GM23338 (cell line): ENCODE measurements around the gene RPS21. TPM values are rescaled to one million over a fixed set of nuclear protein-coding genes. Genes with fewer than 3 reads are reported as not detected.

Experiments
- ATAC-seq: fragments of 200-7000 bp; cut with Tn5 transposase; 3 replicates; pipeline ENCODE4 v1.9.1; 2020
- DNase-seq: peaks from one replicate; pipeline ENCODE4 v3.0.0-alpha.2; 2015; ENCODE audit warnings: low spot score
- H2AFZ ChIP-seq: fragments of 200-600 bp; sonication (generic); 2 replicates; pipeline ENCODE4 v1.8.0; 2016; ENCODE audit warnings: antibody characterized with exemption, mild to moderate bottlenecking, moderate library complexity
- H3F3A ChIP-seq: fragments of 200-600 bp; sonication (generic); replicated peaks from 2 replicates; pipeline ENCODE4 v1.8.0; 2017; ENCODE audit warnings: antibody characterized with exemption, mixed run types, low read depth
- H3K27ac ChIP-seq: fragments of 200-600 bp; sonication (generic); 2 replicates; pipeline ENCODE4 v1.6.1; 2016; ENCODE audit warnings: low read depth
- H3K27me3 ChIP-seq: fragments of 200-600 bp; sonication (generic); 2 replicates; pipeline ENCODE4 v1.8.0; 2016; ENCODE audit warnings: mild to moderate bottlenecking, mixed run types, moderate library complexity; ENCODE audit not compliant: insufficient read depth
- H3K36me3 ChIP-seq: fragments of 200-600 bp; sonication (generic); 2 replicates; pipeline ENCODE4 v1.8.0; 2016; ENCODE audit warnings: mild to moderate bottlenecking; ENCODE audit not compliant: insufficient read depth
- H3K4me1 ChIP-seq: fragments of 200-600 bp; sonication (generic); 2 replicates; pipeline ENCODE4 v1.8.0; 2016; ENCODE audit warnings: mild to moderate bottlenecking, moderate library complexity; ENCODE audit not compliant: insufficient read depth
- H3K4me2 ChIP-seq: fragments of 200-600 bp; sonication (generic); 2 replicates; pipeline ENCODE4 v1.7.1; 2017; ENCODE audit warnings: mixed run types
- H3K4me3 ChIP-seq: fragments of 200-600 bp; sonication (generic); 2 replicates; pipeline ENCODE4 v1.6.1; 2016; ENCODE audit warnings: mixed run types
- H3K79me2 ChIP-seq: fragments of 200-600 bp; sonication (generic); replicated peaks from 2 replicates; pipeline ENCODE4 v1.8.0; 2017; ENCODE audit warnings: mild to moderate bottlenecking; ENCODE audit not compliant: insufficient read depth
- H3K9me2 ChIP-seq: fragments of 200-600 bp; sonication (generic); 2 replicates; pipeline ENCODE4 v1.8.0; 2017; ENCODE audit not compliant: insufficient read depth
- H4K20me1 ChIP-seq: fragments of 200-600 bp; sonication (generic); replicated peaks from 2 replicates; pipeline ENCODE4 v1.8.0; 2017; ENCODE audit warnings: mild to moderate bottlenecking; ENCODE audit not compliant: insufficient read depth
- H3K27ac Mint-ChIP-seq: 2 replicates; pipeline ENCODE4 v1.8.0; 2020; ENCODE audit warnings: inconsistent platforms, mild to moderate bottlenecking, moderate library complexity, mixed read lengths
- H3K27me3 Mint-ChIP-seq: 3 replicates; pipeline ENCODE4 v1.8.0; 2022; ENCODE audit warnings: low read depth, mild to moderate bottlenecking, moderate library complexity, mixed read lengths, inconsistent platforms; ENCODE audit not compliant: insufficient read depth, poor library complexity
- H3K36me3 Mint-ChIP-seq: 3 replicates; pipeline ENCODE4 v1.8.0; 2021; ENCODE audit warnings: low read depth, mild to moderate bottlenecking, inconsistent platforms, moderate library complexity, mixed read lengths
- H3K4me1 Mint-ChIP-seq: 3 replicates; pipeline ENCODE4 v1.8.0; 2020; ENCODE audit warnings: mild to moderate bottlenecking, inconsistent platforms, mixed read lengths
- H3K4me3 Mint-ChIP-seq: 3 replicates; pipeline ENCODE4 v1.8.0; 2021; ENCODE audit warnings: moderate library complexity, mild to moderate bottlenecking, inconsistent platforms, mixed read lengths
- H3K9me3 Mint-ChIP-seq: 3 replicates; pipeline ENCODE4 v1.8.0; 2020; ENCODE audit warnings: moderate library complexity, mild to moderate bottlenecking, inconsistent platforms, mixed read lengths
- EZH2 ChIP-seq: fragments of 200-600 bp; sonication (generic); IDR thresholded peaks from one replicate; pipeline ENCODE4 v1.8.0; 2017; ENCODE audit warnings: antibody characterized with exemption, mild to moderate bottlenecking, low read depth; ENCODE audit not compliant: unreplicated experiment
- EZH2phosphoT487 ChIP-seq: fragments of 200-600 bp; sonication (generic); IDR thresholded peaks from one replicate; pipeline ENCODE4 v1.8.1; 2018; ENCODE audit warnings: antibody characterized with exemption; ENCODE audit not compliant: unreplicated experiment
- JUNB ChIP-seq: IDR thresholded peaks from one replicate; pipeline ENCODE4 v1.6.1; 2016; ENCODE audit warnings: antibody characterized with exemption; ENCODE audit not compliant: unreplicated experiment
- NANOG ChIP-seq: IDR thresholded peaks from 2 replicates; pipeline ENCODE4 v1.6.1; 2016; ENCODE audit warnings: antibody characterized with exemption, borderline replicate concordance
- POLR2AphosphoS5 ChIP-seq: IDR thresholded peaks from 2 replicates; pipeline ENCODE4 v1.6.1; 2016; ENCODE audit warnings: antibody characterized with exemption, low read depth
- STAT1 ChIP-seq: IDR thresholded peaks from one replicate; pipeline ENCODE4 v1.6.1; 2016; ENCODE audit warnings: antibody characterized with exemption; ENCODE audit not compliant: unreplicated experiment
- ZNF114 ChIP-seq: fragments of 250-450 bp; sonication (Bioruptor Pico); IDR thresholded peaks from 2 replicates; pipeline ENCODE4 v1.5.0; 2020; ENCODE audit warnings: mild to moderate bottlenecking, moderate library complexity
- ZNF331 ChIP-seq: fragments of 250-450 bp; sonication (Bioruptor Pico); IDR thresholded peaks from 2 replicates; pipeline ENCODE4 v1.5.0; 2020; ENCODE audit warnings: low read depth, mild to moderate bottlenecking, moderate library complexity
- polyA plus RNA-seq: library from polyadenylated mRNA; unstranded; fragments of >200 nt; fragmentation: Nextera tagmentation; extraction: Ambion mirVana; gene quantifications from 2 replicates; pipeline ENCODE4 v1.2.1, GENCODE V29; 2016
- total RNA-seq: library from RNA; depleted of rRNA; stranded (reverse); fragments of >200 nt; shearing (Covaris generic); gene quantifications from 2 replicates; pipeline ENCODE4 v1.2.3, GENCODE V29; 2014
- TF ChIP-seq, protein P1 (sequence below): IDR thresholded peaks from 2 replicates; pipeline ENCODE4 v1.6.1; 2016; ENCODE audit warnings: antibody characterized with exemption
- TF ChIP-seq, protein P2 (sequence below): IDR thresholded peaks from one replicate; pipeline ENCODE4 v1.6.1; 2018; ENCODE audit warnings: antibody characterized with exemption; ENCODE audit not compliant: unreplicated experiment
- TF ChIP-seq, protein P3 (sequence below): fragments of 250-450 bp; sonication (Bioruptor Pico); IDR thresholded peaks from 2 replicates; pipeline ENCODE4 v1.5.0; 2020; ENCODE audit warnings: mild to moderate bottlenecking, moderate library complexity
- TF ChIP-seq, protein P4 (sequence below), 2 experiments: fragments of 200-600 bp in 1 of 2; sonication (generic) in 1 of 2; conservative IDR thresholded peaks; 2 replicates each; pipeline versions ENCODE4 v1.5.1 to v1.6.1; 2016 to 2017; ENCODE audit warnings: antibody characterized with exemption in 2 of 2, low read depth in 2 of 2, mild to moderate bottlenecking in 2 of 2, moderate library complexity in 1 of 2

The RPS21 gene
- total and polyA plus RNA-seq, 2 experiments from 2014 or later: 759 to 2,298 TPM

DNA sequence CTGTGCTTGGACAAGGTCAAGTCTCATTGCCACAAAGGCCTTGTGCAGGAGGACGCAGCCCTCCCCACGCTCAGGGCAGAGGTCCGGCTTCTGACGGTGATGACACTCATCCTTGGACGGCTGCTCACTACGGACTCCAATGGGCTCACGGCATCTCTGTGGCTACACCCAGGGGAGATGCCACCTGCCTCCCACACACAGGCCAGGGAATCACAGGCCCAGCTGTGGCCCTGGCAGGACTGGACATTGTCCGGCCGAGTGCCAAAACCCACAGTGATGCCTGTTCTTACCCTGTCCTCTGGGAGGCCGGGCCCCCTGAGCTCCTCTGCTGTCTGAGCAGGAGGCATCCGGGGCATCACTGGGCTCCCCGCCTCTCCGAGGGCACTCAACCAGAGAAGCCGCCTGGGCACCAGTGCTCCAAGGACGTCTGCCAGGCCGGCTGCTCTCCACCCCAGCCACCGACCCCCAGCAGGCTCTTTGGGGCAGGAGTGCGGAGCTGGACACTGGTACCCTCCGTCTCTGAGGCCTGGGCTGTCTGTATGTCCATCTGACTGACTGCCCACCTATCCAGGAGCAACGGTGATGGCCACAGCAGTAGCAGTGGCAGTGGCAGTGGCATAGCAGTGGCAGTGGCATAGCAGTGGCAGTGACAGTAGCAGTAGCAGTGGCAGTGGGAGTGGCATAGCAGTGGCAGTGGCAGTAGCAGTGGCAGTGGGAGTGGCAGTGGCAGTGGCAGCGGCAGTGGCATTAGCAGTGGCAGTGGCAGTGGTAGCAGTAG is 38.6 kb downstream of the RPS21 start:
- H3K9me3 Mint-ChIP-seq: no peaks in the 10 kb centered on the region
- H2AFZ ChIP-seq: no peak overlapping the region
- H4K20me1 ChIP-seq: no peaks in the 10 kb centered on the region
- no peak overlapping the region for H3K4me3 ChIP-seq
- H3K27ac Mint-ChIP-seq: no peak overlapping the region
- H3K4me1 ChIP-seq: peaks cover 16% of the 10 kb centered on the region
- no peak overlapping the region for H3K4me3 Mint-ChIP-seq
- H3K9me2 ChIP-seq: no peaks in the 10 kb centered on the region
- no peaks in the 10 kb centered on the region for H3K27me3 ChIP-seq
- H3F3A ChIP-seq: peaks cover 12% of the 10 kb centered on the region
- DNase-seq (no peak), ATAC-seq (no peak)
- H3K27ac ChIP-seq: no peak overlapping the region
- no peaks in the 10 kb centered on the region for H3K36me3 ChIP-seq
- no peaks in the 10 kb centered on the region for H3K36me3 Mint-ChIP-seq
- peaks cover 38% of the 10 kb centered on the region for H3K4me1 Mint-ChIP-seq
- no peak overlapping the region for H3K4me2 ChIP-seq
- H3K27me3 Mint-ChIP-seq: peaks cover 8% of the 10 kb centered on the region
- no peaks in the 10 kb centered on the region for H3K79me2 ChIP-seq
- TF ChIP-seq, protein P1, sequence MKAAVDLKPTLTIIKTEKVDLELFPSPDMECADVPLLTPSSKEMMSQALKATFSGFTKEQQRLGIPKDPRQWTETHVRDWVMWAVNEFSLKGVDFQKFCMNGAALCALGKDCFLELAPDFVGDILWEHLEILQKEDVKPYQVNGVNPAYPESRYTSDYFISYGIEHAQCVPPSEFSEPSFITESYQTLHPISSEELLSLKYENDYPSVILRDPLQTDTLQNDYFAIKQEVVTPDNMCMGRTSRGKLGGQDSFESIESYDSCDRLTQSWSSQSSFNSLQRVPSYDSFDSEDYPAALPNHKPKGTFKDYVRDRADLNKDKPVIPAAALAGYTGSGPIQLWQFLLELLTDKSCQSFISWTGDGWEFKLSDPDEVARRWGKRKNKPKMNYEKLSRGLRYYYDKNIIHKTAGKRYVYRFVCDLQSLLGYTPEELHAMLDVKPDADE: no peak
- TF ChIP-seq STAT1 (no peak), ZNF114 (no peak), ZNF331 (CRISPR knock-in tag) (no peak), POLR2AphosphoS5 (no peak), JUNB (no peak), EZH2 (no peak), EZH2phosphoT487 (no peak), NANOG (no peak)
- TF ChIP-seq, protein P2, sequence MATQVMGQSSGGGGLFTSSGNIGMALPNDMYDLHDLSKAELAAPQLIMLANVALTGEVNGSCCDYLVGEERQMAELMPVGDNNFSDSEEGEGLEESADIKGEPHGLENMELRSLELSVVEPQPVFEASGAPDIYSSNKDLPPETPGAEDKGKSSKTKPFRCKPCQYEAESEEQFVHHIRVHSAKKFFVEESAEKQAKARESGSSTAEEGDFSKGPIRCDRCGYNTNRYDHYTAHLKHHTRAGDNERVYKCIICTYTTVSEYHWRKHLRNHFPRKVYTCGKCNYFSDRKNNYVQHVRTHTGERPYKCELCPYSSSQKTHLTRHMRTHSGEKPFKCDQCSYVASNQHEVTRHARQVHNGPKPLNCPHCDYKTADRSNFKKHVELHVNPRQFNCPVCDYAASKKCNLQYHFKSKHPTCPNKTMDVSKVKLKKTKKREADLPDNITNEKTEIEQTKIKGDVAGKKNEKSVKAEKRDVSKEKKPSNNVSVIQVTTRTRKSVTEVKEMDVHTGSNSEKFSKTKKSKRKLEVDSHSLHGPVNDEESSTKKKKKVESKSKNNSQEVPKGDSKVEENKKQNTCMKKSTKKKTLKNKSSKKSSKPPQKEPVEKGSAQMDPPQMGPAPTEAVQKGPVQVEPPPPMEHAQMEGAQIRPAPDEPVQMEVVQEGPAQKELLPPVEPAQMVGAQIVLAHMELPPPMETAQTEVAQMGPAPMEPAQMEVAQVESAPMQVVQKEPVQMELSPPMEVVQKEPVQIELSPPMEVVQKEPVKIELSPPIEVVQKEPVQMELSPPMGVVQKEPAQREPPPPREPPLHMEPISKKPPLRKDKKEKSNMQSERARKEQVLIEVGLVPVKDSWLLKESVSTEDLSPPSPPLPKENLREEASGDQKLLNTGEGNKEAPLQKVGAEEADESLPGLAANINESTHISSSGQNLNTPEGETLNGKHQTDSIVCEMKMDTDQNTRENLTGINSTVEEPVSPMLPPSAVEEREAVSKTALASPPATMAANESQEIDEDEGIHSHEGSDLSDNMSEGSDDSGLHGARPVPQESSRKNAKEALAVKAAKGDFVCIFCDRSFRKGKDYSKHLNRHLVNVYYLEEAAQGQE: no peak
- TF ChIP-seq, protein P3, sequence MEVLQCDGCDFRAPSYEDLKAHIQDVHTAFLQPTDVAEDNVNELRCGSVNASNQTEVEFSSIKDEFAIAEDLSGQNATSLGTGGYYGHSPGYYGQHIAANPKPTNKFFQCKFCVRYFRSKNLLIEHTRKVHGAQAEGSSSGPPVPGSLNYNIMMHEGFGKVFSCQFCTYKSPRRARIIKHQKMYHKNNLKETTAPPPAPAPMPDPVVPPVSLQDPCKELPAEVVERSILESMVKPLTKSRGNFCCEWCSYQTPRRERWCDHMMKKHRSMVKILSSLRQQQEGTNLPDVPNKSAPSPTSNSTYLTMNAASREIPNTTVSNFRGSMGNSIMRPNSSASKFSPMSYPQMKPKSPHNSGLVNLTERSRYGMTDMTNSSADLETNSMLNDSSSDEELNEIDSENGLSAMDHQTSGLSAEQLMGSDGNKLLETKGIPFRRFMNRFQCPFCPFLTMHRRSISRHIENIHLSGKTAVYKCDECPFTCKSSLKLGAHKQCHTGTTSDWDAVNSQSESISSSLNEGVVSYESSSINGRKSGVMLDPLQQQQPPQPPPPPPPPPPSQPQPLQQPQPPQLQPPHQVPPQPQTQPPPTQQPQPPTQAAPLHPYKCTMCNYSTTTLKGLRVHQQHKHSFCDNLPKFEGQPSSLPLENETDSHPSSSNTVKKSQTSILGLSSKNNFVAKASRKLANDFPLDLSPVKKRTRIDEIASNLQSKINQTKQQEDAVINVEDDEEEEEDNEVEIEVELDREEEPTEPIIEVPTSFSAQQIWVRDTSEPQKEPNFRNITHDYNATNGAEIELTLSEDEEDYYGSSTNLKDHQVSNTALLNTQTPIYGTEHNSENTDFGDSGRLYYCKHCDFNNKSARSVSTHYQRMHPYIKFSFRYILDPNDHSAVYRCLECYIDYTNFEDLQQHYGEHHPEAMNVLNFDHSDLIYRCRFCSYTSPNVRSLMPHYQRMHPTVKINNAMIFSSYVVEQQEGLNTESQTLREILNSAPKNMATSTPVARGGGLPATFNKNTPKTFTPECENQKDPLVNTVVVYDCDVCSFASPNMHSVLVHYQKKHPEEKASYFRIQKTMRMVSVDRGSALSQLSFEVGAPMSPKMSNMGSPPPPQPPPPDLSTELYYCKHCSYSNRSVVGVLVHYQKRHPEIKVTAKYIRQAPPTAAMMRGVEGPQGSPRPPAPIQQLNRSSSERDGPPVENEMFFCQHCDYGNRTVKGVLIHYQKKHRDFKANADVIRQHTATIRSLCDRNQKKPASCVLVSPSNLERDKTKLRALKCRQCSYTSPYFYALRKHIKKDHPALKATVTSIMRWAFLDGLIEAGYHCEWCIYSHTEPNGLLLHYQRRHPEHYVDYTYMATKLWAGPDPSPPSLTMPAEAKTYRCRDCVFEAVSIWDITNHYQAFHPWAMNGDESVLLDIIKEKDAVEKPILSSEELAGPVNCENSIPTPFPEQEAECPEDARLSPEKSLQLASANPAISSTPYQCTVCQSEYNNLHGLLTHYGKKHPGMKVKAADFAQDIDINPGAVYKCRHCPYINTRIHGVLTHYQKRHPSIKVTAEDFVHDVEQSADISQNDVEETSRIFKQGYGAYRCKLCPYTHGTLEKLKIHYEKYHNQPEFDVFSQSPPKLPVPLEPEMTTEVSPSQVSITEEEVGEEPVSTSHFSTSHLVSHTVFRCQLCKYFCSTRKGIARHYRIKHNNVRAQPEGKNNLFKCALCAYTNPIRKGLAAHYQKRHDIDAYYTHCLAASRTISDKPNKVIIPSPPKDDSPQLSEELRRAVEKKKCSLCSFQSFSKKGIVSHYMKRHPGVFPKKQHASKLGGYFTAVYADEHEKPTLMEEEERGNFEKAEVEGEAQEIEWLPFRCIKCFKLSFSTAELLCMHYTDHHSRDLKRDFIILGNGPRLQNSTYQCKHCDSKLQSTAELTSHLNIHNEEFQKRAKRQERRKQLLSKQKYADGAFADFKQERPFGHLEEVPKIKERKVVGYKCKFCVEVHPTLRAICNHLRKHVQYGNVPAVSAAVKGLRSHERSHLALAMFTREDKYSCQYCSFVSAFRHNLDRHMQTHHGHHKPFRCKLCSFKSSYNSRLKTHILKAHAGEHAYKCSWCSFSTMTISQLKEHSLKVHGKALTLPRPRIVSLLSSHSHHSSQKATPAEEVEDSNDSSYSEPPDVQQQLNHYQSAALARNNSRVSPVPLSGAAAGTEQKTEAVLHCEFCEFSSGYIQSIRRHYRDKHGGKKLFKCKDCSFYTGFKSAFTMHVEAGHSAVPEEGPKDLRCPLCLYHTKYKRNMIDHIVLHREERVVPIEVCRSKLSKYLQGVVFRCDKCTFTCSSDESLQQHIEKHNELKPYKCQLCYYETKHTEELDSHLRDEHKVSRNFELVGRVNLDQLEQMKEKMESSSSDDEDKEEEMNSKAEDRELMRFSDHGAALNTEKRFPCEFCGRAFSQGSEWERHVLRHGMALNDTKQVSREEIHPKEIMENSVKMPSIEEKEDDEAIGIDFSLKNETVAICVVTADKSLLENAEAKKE (CRISPR knock-in tag): no peak
- TF ChIP-seq, protein P4, sequence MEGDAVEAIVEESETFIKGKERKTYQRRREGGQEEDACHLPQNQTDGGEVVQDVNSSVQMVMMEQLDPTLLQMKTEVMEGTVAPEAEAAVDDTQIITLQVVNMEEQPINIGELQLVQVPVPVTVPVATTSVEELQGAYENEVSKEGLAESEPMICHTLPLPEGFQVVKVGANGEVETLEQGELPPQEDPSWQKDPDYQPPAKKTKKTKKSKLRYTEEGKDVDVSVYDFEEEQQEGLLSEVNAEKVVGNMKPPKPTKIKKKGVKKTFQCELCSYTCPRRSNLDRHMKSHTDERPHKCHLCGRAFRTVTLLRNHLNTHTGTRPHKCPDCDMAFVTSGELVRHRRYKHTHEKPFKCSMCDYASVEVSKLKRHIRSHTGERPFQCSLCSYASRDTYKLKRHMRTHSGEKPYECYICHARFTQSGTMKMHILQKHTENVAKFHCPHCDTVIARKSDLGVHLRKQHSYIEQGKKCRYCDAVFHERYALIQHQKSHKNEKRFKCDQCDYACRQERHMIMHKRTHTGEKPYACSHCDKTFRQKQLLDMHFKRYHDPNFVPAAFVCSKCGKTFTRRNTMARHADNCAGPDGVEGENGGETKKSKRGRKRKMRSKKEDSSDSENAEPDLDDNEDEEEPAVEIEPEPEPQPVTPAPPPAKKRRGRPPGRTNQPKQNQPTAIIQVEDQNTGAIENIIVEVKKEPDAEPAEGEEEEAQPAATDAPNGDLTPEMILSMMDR (conservative IDR thresholded peaks at IDR 0.05; ENCODE audit: low read depth in 2 of 2): no peak
